ENCODE data around the gene MDN1. TPM values are rescaled to one million over a fixed set of nuclear protein-coding genes. Genes with fewer than 3 reads are reported as not detected.
"Not testable (repeated sequence)": the region's sequence is repeated elsewhere in the genome, so short reads cannot be mapped to it uniquely, and the experiment has no call there.

The MDN1 gene
- total RNA-seq, 4 donors from 2014 or later, result 13.5 to 22.0 (median 17.0) TPM

DNA sequence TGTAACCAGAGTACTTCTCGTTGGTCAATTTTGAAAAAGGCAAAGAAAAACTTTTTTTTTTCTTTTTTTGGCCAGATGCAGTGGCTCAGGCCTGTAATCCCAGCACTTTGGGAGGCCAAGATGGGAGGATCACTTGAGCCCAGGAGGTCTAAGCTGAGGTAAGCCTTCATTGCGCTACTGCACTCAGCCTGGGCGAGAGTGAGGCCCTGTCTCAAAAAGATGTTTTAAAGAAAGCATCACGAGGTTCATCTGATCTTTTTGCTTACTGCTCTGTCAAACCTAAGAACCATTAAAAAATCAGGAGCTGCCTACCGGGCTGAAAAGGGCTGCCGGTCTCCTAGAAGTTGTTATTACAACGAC lies 181.7 kb downstream of the MDN1 start:
- Histone ChIP-seq H3K4me3 (peak overlapping the region; percentile 76 to 88 (median 85)), H3K36me3 (peaks cover 0 to 15% of the 10 kb centered on the region in 2 donors), H3K27me3 (no peaks in the 10 kb centered on the region), H3K9me3 (no peaks in the 10 kb centered on the region), H3K27ac (peak overlapping the region; percentile 90 to 98 (median 95)), H3K4me1 (peaks cover 11 to 14% of the 10 kb centered on the region in 2 donors)
- intact Hi-C loops (cut with DNase I; ENCODE audit: low total_unique reads), result loop anchor here (2.0 to 10.0 kb wide), 3 partner anchors 181 to 653 kb away; partner anchors contain the start of genes MDN1 and PNRC1
- TF ChIP-seq, protein P1, sequence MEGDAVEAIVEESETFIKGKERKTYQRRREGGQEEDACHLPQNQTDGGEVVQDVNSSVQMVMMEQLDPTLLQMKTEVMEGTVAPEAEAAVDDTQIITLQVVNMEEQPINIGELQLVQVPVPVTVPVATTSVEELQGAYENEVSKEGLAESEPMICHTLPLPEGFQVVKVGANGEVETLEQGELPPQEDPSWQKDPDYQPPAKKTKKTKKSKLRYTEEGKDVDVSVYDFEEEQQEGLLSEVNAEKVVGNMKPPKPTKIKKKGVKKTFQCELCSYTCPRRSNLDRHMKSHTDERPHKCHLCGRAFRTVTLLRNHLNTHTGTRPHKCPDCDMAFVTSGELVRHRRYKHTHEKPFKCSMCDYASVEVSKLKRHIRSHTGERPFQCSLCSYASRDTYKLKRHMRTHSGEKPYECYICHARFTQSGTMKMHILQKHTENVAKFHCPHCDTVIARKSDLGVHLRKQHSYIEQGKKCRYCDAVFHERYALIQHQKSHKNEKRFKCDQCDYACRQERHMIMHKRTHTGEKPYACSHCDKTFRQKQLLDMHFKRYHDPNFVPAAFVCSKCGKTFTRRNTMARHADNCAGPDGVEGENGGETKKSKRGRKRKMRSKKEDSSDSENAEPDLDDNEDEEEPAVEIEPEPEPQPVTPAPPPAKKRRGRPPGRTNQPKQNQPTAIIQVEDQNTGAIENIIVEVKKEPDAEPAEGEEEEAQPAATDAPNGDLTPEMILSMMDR (IDR thresholded peaks at IDR 0.05 in 4 of 5, conservative IDR thresholded peaks at IDR 0.05 in 1 of 5), result no peak
- no peak for TF ChIP-seq POLR2A (IDR thresholded peaks at IDR 0.05)
- ATAC-seq (peak; percentile 22 to 23), DNase-seq (no peak)
- in situ Hi-C loops (cut with MboI; ENCODE audit: low sequenced_read_pairs in 4 of 4), result loop anchor here in 3 of 4 donors (25.0 kb wide), 2 partner anchors 651 to 676 kb away; partner anchors contain the start of gene RNGTT (in 2 of the 3)

DNA sequence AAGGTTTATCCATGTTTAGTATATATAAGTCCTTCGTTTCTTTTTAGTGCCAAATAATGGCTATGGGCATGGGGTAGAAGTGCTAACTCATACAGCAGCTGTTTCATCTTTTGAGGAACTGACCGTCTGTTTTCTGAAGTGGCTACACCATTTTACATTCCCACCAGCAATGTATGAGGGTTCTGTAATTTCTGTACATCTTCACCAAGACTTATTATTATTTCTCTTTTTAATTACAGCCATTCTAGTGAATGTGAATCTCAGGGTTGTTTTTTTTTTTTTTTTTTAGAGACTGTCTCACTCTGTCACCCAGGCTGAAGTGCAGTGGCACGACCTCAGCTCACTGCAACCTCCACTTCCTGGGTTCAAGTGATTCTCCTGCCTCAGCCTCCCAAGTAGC lies 183.2 kb downstream of the MDN1 start:
- not testable (repeated sequence) for H3K27me3 ChIP-seq, H3K9me3 ChIP-seq, H3K4me3 ChIP-seq, DNase-seq, H3K27ac ChIP-seq, ATAC-seq
- Histone ChIP-seq H3K36me3 (peaks cover 0 to 15% of the 10 kb centered on the region in 2 donors), H3K4me1 (peaks cover 11 to 14% of the 10 kb centered on the region in 2 donors)
- in situ Hi-C loops (cut with MboI; ENCODE audit: low sequenced_read_pairs in 4 of 4), result loop anchor here in 3 of 4 donors (25.0 kb wide), 2 partner anchors 649 to 674 kb away; partner anchors contain the start of gene RNGTT (in 2 of the 3)
- intact Hi-C loops (cut with DNase I; ENCODE audit: low total_unique reads), result loop anchor here (5.0 to 10.0 kb wide), 2 partner anchors 554 to 652 kb away; partner anchors contain the start of gene PNRC1

DNA sequence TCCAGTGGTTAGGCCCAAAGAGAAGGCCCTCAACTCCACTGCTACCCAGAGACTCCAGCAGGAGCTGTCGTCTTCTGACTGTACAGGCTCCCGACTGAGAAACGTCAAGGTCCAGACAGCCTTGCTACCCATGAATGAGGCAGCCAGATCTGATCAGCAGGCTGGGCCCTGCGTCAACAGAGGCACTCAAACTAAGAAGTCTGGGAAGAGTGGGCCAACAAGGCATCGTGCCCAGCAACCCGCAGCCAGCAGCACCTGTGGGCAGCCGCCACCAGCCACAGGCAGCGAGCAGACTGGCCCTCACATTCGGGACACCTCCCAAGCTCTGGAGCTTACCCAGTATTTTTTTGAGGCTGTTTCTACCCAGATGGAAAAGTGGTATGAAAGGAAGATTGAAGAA lies 189.1 kb downstream of the MDN1 start:
- intact Hi-C loops (cut with DNase I; ENCODE audit: low total_unique reads), result loop anchor here (10.0 kb wide), 1 partner anchor 646 kb away; no protein-coding TSS in a partner anchor
- Histone ChIP-seq H3K9me3 (no peaks in the 10 kb centered on the region), H3K36me3 (peaks cover 0 to 4% of the 10 kb centered on the region in 2 donors), H3K27ac (no peak overlapping the region), H3K4me1 (no peaks in the 10 kb centered on the region), H3K27me3 (no peaks in the 10 kb centered on the region), H3K4me3 (no peak overlapping the region)
- ATAC-seq (peak in 1 of 2 donors; percentile 30), DNase-seq (peak in 1 of 2 donors; percentile 19)
- in situ Hi-C loops (cut with MboI; ENCODE audit: low sequenced_read_pairs in 4 of 4), result loop anchor here in 3 of 4 donors (25.0 kb wide), 2 partner anchors 643 to 668 kb away; partner anchors contain the start of gene RNGTT (in 2 of the 3)
- TF ChIP-seq, protein P1 (IDR thresholded peaks at IDR 0.05 in 4 of 5, conservative IDR thresholded peaks at IDR 0.05 in 1 of 5), result no peak
- TF ChIP-seq POLR2A (IDR thresholded peaks at IDR 0.05), result no peak

- ATAC-seq (no peak), DNase-seq (no peak)
- Histone ChIP-seq H3K9me3 (no peaks in the 10 kb centered on the region), H3K36me3 (peaks cover 0 to 14% of the 10 kb centered on the region in 2 donors), H3K4me1 (no peaks in the 10 kb centered on the region), H3K27me3 (no peaks in the 10 kb centered on the region), H3K4me3 (no peak overlapping the region), H3K27ac (no peak overlapping the region)
- intact Hi-C loops (cut with DNase I; ENCODE audit: low total_unique reads), result no loop called here
- in situ Hi-C loops (cut with MboI; ENCODE audit: low sequenced_read_pairs in 4 of 4), result loop anchor here in 1 of 4 donors (25.0 kb wide), 1 partner anchor 636 kb away; no protein-coding TSS in a partner anchor
- TF ChIP-seq, protein P1 (IDR thresholded peaks at IDR 0.05 in 4 of 5, conservative IDR thresholded peaks at IDR 0.05 in 1 of 5), result no peak
- no peak for TF ChIP-seq POLR2A (IDR thresholded peaks at IDR 0.05)
Measured at GRCh38 chr6:89623749-89624148, 195.8 kb downstream of the MDN1 start.

GRCh38 chr6:89619567-89619966 lies 200.0 kb downstream of the MDN1 start:
- H3K27me3 ChIP-seq, result no peaks in the 10 kb centered on the region
- ATAC-seq (no peak), DNase-seq (no peak)
- H3K4me1 ChIP-seq, result no peaks in the 10 kb centered on the region
- no peak overlapping the region for H3K4me3 ChIP-seq
- no peaks in the 10 kb centered on the region for H3K9me3 ChIP-seq
- no peak overlapping the region for H3K27ac ChIP-seq
- in situ Hi-C loops (cut with MboI; ENCODE audit: low sequenced_read_pairs in 4 of 4) (loop anchor here in 1 of 4 donors (10.0 to 25.0 kb wide), 2 partner anchors 185 to 632 kb away; partner anchors contain the start of gene ANKRD6), intact Hi-C loops (cut with DNase I; ENCODE audit: low total_unique reads) (no loop called here)
- H3K36me3 ChIP-seq, result peaks cover 0 to 8% of the 10 kb centered on the region in 2 donors
- TF ChIP-seq POLR2A (IDR thresholded peaks at IDR 0.05), result no peak
- TF ChIP-seq, protein P1 (IDR thresholded peaks at IDR 0.05 in 4 of 5, conservative IDR thresholded peaks at IDR 0.05 in 1 of 5), result no peak

All from gastrocnemius medialis (tissue), 4 donors.